PC-9 (cell line): ENCODE measurements around the gene PGC.

ENCODE experiments used
- CTCF ChIP-seq: fragments of 200-600 bp; sonication (generic); conservative IDR thresholded peaks from 2 replicates; pipeline ENCODE4 v1.6.1; 2017; ENCODE audit warnings: mixed run types, antibody characterized with exemption, mild to moderate bottlenecking, moderate library complexity
- EZH2 ChIP-seq: fragments of 200-600 bp; sonication (generic); IDR thresholded peaks from 2 replicates; pipeline ENCODE4 v1.8.0; 2017; ENCODE audit warnings: antibody characterized with exemption, low read depth

DNA sequence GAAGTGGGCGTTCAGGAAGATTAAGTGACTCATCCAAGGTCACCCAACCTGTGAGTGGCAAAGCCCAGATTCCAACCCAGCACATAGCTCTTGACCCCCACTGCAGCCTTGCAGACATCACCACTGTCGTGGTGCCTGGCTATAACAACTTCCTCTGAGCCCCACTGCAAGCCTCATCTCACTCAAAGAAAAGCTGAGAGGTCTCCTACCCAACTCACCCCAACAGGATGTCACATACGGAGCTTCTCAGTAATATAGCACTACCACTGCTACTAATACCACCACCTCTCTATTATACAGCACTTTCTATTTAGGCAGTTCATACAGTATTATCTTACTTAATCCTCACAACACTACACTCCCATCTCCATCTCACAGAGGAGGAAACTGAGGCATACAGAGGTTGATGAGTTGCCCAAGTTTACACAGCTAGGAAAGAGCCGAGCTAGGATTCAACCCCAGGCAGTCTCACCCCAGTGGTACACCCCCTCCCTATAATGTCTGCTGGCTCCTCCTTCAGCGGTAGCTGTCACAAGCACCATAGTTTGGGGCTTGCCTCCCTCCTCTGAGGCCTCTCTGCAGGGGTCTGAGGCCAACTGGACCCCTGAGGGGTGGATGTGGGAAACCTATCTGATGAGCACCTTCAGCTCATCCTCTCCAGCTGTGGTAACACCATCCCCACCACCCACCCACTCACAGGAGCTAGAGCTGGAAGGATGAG, 31.2 kb downstream of the PGC start:
- TF ChIP-seq CTCF (no peak), EZH2 (no peak)
